HG03060 (cell line): ENCODE results near the gene DNAJC15.
"Not testable (repeated sequence)": the region's sequence is repeated elsewhere in the genome, so short reads cannot be mapped to it uniquely, and the experiment has no call there.

Experiments used
- ATAC-seq: cut with Tn5 transposase; IDR thresholded peaks from one replicate; pipeline ENCODE4 v1.9.1; 2021; ENCODE audit warnings: low read depth, moderate number of reproducible peaks; ENCODE audit not compliant: unreplicated experiment

The DNAJC15 gene

DNA sequence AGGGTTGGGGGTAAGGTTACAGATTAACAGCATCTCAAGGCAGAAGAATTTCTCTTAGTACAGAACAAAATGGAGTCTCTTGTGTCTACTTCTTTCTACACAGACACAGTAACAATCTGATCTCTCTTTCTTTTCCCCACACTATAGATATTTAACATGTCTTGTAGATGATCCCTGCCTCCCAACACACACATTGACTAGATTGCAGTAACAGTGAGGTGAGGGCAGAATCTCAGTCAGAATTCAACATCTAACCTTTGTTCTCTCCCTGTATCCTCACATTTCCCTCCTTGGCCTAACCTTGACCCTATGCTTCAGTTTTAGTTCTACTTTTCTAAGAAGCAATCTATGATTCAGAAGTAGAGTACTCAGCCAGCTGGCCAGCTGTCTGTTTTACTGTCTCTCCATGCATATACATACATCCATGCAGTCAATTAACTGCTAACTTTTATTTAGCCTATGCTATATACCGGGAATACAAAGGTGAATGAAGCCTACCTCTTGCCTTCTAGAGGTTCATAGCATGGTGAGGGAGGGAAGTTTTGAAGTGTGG, 18.1 kb downstream of the DNAJC15 start:
- no peak for ATAC-seq

DNA sequence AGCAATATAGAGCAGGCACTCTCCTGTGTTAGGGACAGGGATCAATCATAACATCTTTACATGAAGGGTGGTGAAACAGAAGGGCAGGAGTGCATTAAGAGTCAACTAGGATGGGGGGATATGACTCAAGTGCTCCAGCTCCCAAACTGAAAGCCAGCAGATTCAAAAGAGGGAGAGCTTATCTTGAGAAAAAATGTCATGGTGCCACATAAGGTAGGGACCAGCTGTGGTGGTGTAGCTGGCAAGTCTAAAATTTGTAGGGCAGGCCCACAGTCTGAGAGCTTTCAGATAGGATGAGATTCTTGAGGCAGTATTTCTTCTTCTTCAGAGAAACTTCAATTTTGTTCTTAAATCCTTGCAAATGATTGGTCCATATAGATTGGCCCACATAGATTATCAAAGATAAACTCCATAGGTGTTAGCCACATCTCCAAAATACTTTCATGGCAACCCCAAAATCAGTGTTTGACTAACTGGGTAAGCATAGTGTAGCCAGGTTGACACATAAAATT, 19.1 kb downstream of the DNAJC15 start:
- ATAC-seq, result no peak

DNA sequence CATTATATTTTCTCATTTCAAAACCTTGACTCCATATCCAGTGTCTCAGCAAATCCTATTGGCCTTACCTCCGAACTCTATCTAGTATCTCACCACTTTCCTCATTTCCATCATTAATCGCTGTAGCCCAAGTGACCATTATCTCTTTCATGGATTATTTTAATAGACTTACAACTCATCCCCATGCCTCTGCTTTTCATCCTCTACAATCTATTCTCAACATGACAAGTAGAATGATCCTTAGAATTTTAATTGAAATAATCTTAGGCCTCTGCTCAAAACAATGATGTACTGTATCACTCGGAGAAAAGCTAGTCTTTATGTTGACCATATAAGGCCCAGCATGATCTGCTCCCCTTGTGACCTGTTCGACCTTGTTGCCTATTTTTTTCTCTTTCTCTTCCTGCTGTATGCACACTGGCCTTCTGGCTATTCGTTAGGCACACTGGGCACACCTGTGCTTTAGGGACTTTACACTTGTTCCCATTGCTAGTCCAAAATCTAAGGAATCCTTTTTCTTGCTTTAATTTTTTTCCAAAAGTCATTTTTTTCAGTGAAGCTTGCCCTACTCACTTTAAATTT, 21.4 kb downstream of the DNAJC15 start:
- no peak for ATAC-seq

DNA sequence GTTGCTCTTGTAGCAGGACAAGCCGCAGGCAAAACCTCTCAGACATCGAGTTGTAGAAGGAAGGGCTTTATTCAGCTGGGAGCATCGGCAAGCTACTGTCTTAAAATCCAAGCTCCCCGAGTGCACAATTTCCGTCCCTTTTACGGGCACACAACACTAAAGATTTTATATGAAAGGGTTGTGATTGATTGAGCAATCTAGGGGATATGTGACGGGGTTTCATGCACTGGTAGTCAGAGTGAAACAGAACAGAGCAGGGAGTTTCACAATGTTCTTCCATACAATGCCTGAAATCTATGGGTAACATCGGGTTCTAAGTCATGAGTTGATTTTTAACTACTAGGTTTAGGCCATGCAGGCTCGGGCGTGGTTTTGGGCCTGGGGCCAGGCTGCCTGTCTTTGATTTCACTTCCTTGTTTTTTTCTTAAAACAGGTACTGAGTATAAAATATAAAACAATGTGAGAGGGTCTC, 22.0 kb downstream of the DNAJC15 start:
- ATAC-seq, result not testable (repeated sequence)

DNA sequence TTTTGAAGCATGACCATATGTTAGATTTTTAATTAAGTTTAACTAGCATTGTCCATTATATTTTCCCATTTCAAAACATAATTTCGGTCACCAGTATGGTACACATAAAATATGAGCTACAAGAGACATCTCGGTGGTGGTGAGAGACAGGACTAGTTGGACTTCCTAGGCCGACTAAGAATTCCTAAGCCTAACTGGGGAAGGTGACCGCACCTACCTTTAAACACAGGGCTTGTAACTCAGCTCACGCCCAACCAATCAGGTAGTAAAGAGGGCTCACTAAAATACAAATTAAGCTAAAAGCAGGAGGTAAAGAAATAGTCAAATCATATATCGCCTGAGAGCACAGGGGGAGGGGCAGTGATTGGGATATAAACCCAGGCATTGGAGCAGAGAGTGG, 22.9 kb downstream of the DNAJC15 start:
- ATAC-seq, result no peak

DNA sequence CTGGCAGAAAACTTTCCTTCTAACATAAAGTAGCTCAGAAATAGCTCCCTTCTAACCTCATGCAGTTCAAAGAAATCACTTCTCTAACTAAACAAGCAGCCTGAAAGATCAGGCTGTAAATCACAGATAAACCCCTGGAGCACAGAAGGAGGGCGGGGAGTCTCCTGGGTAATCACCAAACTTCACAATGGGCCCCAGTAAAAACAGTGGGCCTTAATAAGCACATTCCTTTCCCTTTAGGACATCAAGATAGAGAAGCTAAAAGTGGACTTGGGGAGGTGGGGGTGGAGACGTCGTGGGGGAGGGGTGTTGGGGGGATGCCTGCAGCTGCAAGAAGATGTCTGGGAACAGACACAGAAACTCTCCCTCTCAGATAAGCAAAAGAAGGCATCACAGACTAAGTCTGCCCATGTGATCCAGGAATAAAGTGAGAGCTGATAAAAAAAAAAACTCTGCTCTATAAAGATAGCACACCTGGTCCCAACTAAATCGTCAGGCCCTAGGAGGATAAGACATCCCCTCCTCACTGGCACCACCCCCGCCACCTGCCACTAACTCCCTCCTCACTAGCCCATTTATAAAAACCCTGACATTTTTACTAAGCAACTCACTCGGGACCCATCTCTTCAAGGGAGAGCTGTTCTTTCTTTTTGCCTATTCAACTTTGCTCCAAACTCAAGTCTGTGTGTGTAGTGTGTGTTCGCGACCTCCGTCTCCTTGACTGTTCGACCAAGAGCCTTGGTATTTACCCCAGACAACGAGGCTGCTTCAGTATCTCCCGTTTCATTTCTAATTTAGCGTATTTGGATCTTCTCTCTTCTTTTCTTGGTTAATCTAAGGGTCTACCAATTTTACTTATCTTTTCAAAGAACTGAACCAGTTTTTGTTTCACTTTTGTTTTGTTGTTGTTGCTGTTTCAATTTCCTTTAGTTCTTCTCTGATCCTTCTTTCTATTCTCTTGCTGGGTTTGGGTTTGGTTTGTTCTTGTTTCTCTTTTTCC, 31.7 kb downstream of the DNAJC15 start:
- ATAC-seq, result no peak

DNA sequence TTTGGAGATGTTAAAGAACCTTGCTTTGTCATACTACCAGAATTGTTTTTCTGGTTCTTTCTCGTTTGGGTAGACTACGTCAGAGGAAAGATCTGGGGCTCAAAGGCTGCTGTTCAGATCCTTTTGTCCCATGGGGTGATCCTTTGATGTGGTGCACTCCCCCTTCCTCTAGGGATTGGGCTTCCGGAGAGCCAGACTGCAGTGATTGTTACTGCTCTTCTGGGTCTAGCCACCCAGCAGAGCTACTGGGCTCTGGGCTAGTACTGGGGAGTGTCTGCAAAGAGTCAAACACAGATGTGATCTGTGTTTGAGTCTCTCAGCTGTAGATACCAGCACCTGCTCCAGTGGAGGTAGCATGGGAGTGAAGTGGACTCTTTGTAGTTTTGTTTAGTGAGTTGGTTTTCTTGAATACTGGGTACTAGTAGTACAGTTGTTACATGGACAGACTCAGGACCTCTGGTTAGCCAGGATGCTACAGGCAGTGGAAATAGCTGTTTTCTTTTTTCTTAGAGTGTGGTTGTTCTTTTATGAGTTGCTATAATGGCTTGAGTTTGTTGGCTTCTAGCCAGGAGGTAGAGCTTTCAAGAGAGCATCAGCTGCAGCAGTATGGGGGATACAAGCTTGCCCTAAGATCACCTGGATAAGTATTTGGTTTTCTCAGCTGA, 34.4 kb downstream of the DNAJC15 start:
- no peak for ATAC-seq

DNA sequence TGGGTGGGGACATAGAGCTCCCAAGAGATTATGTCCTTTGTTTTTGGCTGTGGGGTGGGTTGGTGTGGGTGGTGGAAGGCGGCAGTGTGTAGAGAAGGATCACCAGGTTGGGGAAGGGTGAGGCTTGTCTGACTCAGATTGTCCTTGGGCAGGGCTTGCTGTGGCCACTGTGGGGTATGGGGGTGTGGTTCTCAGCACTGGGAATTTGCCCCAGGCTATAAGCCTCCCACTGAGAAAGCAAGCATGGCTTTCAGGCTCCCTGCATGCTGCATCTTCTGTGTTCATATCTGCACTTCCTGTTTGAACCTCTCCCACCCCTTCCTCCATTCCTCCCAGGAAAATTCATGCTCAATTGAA, 34.9 kb downstream of the DNAJC15 start:
- no peak for ATAC-seq

DNA sequence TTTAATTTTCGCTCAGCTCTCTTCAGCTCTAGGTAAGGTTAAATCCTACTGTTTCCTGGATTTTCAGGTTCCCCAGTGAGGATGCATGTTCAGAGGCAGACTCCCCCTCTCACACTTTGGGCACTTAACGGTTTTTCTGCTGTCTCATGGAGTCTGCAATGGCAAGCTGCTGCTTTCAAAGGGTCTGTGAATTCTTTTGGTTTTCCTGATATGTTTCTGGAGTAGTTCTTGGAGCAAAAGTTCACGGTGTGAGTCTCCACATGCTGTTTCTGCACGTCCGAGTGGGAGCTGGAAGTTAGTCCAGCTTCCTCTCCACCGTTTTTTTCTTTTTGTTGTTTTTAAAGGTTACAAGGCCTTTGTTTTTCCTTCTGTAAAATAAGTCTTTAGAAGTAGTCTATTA, 35.4 kb downstream of the DNAJC15 start:
- no peak for ATAC-seq

DNA sequence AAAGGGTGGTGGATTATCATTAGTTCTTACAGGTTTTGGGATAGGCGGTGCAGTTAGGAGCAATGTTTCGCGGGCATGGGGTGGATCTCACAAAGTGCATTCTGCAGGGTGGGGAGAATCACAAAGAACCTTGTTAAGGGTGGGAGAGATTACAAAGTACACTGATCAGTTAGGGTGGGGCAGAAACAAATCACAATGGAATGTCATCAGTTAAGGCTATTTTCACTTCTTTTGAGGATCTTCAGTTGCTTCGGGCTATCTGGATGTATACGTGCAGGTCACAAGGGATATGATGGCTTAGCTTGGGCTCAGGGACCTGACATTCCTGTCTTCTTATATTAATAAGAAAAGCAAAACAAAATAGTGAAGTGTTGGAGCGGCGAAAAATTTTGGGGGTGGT, 36.4 kb downstream of the DNAJC15 start:
- not testable (repeated sequence) for ATAC-seq

DNA sequence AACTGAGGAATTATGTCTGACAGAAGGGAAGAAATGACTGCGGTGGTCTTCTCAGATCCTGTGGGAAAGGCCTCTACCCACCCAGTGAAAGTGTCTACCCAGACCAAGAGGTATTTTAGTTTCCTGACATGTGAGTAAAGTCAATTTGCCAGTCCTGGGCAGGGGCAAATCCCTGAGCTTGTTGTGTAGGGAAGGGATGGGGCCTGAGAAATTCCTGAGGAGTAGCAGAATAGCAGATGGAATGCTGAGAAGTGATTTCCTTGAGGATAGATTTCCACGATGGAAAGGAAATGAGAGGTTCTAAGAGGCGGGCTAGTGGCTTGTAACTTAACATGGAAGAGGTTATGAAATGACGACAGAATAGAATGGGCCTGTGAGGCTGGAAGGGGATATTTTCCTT, 37.4 kb downstream of the DNAJC15 start:
- not testable (repeated sequence) for ATAC-seq

DNA sequence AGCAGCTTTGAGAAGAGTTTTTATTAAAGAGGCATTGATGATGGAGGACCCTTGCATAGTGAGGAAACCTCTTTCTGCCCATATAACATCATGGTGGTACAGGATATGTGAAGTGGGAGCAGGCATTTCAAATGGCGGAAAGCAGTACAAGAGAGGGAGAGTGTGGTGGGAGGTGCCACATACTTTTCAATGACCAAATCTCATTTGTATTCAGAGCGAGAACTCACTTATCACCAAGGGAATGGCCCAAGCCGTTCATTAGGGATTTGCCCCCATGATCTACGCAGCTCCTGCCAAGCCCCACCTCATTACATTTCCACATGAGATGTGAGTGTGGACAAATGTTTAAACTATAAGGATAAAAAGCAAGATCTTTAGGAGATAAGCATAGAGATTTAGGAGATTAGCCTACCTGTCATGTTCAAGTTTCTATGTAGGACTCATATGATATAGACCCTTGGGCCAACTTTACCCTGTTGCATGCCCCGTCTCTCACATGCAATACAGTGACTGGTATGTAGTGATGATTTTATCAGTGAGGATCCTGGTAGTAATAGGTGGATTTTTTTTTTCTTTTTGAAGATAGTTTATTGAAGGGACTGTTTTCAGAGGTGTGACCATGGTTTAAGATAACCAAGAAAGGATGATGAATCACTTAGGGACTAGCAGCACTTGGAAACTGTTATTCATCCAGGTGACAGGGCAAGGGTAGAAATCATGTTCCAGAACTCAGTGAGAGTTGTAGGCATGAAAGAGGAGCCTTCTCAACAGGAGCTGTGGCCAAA, 38.3 kb downstream of the DNAJC15 start:
- no peak for ATAC-seq

DNA sequence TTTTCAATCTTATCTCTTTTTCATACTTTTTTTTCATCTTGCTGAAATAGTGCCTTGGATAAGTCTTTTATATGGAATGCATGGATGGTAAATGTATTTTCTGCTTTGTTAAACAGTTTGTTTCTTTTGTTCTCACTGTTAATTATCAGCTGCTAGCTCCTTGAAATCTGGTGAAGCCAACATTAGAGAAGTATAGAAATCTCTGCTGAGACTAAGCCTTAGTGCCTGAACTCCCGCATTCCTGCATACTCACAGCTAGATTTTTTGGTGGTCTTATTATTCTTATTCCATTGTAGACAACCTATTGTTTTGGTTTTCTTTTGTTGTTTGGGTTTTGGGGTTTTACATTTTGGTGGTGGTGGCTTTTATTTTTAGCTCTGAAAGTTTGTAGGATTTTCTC, 48.4 kb downstream of the DNAJC15 start:
- ATAC-seq, result no peak

DNA sequence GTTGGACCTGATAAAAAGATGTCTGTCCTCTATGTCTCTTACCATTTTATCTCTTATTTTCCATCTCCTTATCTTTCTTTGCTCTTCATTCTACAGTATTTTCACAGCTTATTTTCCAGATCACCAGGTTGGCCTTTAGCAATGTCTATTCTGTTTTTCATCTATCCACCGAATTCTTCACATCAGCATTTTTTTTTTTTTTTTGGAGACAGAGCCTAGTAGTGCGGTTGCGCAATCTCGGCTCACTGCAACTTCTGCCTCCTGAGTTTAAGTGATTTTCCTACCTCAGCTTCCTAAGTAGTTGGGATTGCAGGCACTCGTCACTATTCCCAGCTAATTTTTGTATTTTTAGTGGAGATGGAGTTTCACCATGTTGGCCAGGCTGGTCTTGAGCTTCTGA, 49.0 kb downstream of the DNAJC15 start:
- no peak for ATAC-seq

DNA sequence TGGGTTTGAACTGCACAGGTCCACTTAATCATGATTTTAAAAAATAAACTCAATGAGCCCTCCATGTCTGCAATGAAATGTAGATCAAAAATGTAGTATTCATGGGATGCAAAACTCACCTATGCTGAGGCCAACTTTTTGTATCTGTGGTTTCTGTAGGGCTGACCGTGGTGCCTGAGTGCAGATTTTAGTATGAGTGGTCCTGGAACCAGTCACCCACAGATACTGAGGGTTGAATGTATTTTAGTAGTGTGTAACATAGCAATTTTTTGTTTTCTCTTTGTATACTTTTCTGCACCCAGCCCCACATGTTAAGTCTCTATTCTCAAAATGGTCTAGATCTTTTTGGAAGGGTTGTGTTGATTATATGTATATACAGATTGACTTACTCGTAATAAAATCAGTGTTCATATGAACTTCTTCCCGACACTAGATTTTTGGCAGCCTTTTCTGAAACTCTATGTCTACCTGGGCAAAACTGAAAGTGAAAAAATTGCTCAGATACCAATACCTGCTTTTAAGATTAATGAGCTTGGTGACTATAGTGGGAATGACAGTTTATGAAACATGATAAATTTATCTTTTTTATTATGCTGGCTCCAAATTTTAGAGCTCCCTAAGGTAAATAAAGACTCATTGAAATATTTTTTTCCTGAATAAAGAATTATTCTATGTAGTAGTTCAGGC, 51.6 kb downstream of the DNAJC15 start:
- peak; percentile 43 for ATAC-seq

DNA sequence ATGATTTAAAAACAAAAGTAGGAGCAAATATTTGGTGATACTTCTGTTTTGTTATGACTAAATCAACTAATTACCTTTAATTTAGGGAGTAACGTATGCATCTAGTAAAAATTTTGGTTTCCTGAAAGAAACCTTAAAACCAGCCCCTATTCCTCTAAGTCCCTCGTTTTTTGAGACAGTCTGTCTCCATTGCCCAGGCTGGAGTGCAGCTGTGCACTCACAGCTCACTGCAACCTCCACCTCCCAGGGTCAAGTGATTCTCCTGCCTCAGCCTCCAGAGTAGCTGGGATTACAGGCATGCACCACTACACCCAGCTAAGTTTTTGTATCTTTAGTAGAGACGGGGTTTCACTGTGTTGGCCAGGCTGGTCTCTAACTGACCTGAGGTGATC, 52.1 kb downstream of the DNAJC15 start:
- not testable (repeated sequence) for ATAC-seq

DNA sequence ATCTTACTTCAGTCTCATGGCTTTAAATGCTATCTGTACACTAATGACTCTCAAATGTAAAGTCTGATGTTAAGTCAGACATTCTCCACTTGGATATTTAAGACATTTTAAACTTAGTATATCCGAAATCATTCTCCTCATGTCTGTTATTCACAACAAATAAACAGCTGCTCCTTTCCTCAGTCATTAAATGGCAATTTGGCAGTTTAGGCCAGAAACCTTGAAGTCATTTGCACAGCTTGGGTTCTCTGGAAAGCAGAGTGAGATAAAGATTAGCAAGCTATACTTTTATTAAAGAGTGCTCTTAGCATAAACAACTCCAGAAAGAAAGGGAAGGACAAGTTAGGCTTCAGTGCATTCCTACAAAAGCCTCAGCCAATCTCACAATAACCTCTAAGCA, 53.7 kb downstream of the DNAJC15 start:
- ATAC-seq, result no peak

DNA sequence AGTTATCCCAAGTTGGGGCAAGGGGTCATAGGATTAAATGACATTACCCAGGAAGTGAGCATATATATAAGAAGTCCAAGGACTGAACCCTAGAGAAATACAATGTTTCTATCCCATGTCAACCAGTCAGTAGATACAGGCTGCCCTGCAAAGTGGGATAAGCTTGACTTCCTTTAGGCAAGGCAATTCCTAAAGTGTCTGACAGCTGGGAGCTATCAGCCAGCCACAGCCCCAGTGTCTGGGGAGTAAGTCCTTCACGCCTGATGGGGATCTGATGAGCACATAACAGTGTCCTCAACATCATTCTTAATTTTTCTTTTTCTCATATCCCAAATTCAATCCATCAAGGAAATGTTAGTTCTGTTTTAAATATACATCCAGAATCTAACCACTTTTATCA, 54.1 kb downstream of the DNAJC15 start:
- ATAC-seq, result no peak

DNA sequence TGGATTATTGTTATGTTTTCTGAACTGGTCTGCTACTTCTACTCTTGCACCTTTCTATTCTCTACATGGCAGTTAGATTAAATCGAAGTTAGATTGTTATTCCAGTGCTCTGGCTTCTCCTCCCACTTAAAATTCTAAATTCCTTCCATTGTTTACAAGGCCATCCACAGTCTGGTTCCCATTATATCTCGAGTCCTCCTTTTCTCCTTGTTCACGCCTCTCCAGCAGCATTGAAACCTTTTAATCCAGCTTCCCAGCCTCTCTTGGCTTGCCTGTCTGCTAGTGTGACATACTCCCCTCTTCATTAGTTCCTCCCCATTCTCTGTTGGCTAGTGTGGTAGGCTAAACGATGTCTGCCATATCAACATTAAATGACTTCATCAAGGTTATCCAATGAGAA, 54.5 kb downstream of the DNAJC15 start:
- ATAC-seq, result no peak

DNA sequence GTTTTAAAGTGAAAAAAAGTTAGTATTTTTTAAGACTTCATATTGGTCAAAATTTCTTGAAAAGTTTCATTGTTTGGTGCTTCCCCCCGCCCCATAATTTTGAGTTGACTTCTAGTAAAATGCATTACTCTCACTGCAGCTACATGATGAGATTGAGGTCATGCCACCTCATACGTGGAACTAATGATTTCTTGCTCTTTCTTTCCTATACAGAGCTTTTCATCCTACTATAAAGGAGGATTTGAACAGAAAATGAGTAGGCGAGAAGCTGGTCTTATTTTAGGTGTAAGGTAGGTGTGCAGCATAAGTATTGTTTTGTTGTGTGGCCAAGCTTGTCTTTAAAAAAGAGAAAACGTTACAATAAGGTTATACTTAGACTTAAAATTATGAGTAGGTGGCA, 55.0 kb downstream of the DNAJC15 start:
- ATAC-seq, result no peak
